Gastroesophageal sphincter (tissue), 4 donors: ENCODE measurements around the gene VAX1. TPM values are rescaled to one million over a fixed set of nuclear protein-coding genes. Genes with fewer than 3 reads are reported as not detected.

Source experiments
- ATAC-seq: fragments of 150-250 bp; one replicate; pipeline ENCODE4 v1.9.1; 2016; ENCODE audit warnings: mild to moderate bottlenecking, moderate library complexity
- H3K27ac ChIP-seq, 4 donors: fragments of 200-600 bp; sonication (generic) in 3 of 4; 1 replicate in 3 of 4; 2 replicates in 1 of 4; pipeline ENCODE4 v1.5.1; 2016 to 2019
- H3K27me3 ChIP-seq: fragments of 200-600 bp; sonication (generic); one replicate; pipeline ENCODE4 v1.5.1; 2019
- H3K36me3 ChIP-seq, 2 donors: fragments of 200-600 bp; sonication (generic); one replicate each; pipeline ENCODE4 v1.5.1; 2019; ENCODE audit warnings: control low read depth in 1 of 2
- H3K4me1 ChIP-seq, 3 donors: fragments of 200-600 bp; sonication (generic); 1 replicate in 2 of 3; 2 replicates in 1 of 3; pipeline ENCODE4 v1.5.1; 2016 to 2019; ENCODE audit warnings: control low read depth in 2 of 3
- H3K4me3 ChIP-seq, 2 donors: fragments of 200-600 bp; sonication (generic); one replicate each; pipeline ENCODE4 v1.5.1; 2019; ENCODE audit warnings: mild to moderate bottlenecking in 1 of 2, moderate library complexity in 1 of 2
- H3K9me3 ChIP-seq, 3 donors: fragments of 200-600 bp; sonication (generic); one replicate each; pipeline ENCODE4 v1.5.1; 2017 to 2019; ENCODE audit warnings: control low read depth in 2 of 3
- EP300 ChIP-seq: sonication (generic); formaldehyde crosslinking; IDR thresholded peaks from one replicate; pipeline ENCODE4 v1.6.1; 2017; ENCODE audit warnings: antibody characterized with exemption, mild to moderate bottlenecking
- POLR2A ChIP-seq, 2 donors: fragments of 450-650 bp; IDR thresholded peaks; one replicate each; pipeline ENCODE4 v1.6.1; 2017; ENCODE audit warnings: antibody characterized with exemption in 2 of 2, mild to moderate bottlenecking in 2 of 2, moderate library complexity in 1 of 2
- POLR2AphosphoS5 ChIP-seq: sonication (generic); formaldehyde crosslinking; IDR thresholded peaks from one replicate; pipeline ENCODE4 v1.6.1; 2017; ENCODE audit warnings: antibody characterized with exemption
- WGBS, 2 donors: methylation state at CpG; one replicate each; pipeline ENCODE4 v1.1.5; 2018; ENCODE audit warnings: low coverage in 1 of 2; 5-methylcytosine and 5-hydroxymethylcytosine counted together
- total RNA-seq, 4 donors: library from RNA; depleted of rRNA; stranded (reverse); fragments of >200 nt; gene quantifications; one replicate each; pipeline ENCODE4 v1.1.0, GENCODE V29; 2016
- TF ChIP-seq, protein P1 (sequence below), 4 experiments: fragments of 200-600 bp in 2 of 4; fragments of 450-650 bp in 2 of 4; sonication (generic) in 1 of 4; IDR thresholded peaks; one replicate each; pipeline ENCODE4 v1.5.1; 2017 to 2019; ENCODE audit warnings: antibody characterized with exemption in 4 of 4, mild to moderate bottlenecking in 2 of 4, moderate library complexity in 2 of 4

The VAX1 gene
- total RNA-seq, 4 donors from 2014 or later: not detected

DNA sequence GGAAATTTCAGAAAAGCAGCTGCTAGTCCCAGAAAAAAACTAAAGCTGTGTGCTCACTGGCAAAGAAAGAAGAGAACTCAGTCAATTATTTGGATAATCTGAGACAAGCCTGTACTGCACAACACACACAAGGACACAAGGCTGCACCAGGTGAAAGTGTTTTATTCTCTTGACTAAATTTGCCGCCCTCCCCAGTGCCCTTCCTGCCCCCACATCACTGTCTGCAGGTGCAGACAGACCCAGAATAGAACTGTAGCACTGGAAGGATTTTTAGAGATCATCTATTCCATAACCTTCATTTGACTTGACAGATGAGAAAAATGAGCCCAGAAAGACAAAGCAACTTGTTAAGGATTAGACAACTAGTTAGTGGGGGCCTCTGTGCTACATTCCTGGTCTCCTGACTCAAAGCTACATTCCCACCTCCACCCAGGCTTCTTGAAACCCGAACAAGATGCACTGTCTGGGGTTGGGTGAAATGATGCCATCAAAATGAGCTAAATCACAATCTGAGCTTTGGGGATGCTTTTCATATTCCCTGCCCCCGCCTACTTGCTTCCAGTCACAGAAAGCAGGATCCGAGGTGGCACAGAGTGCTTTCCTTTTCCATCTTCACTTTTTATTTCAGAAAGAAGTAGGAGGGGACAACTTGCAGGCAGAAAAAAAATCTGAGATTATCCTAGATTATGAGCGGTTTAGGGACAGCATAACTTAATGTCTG is 5.2 kb upstream of the VAX1 start:
- peaks cover 0 to 18% (median under 1%) of the 10 kb centered on the region in 3 donors for H3K4me1 ChIP-seq
- no peak for TF ChIP-seq POLR2AphosphoS5
- no peak for TF ChIP-seq POLR2A (IDR thresholded peaks at IDR 0.05)
- TF ChIP-seq, protein P1, sequence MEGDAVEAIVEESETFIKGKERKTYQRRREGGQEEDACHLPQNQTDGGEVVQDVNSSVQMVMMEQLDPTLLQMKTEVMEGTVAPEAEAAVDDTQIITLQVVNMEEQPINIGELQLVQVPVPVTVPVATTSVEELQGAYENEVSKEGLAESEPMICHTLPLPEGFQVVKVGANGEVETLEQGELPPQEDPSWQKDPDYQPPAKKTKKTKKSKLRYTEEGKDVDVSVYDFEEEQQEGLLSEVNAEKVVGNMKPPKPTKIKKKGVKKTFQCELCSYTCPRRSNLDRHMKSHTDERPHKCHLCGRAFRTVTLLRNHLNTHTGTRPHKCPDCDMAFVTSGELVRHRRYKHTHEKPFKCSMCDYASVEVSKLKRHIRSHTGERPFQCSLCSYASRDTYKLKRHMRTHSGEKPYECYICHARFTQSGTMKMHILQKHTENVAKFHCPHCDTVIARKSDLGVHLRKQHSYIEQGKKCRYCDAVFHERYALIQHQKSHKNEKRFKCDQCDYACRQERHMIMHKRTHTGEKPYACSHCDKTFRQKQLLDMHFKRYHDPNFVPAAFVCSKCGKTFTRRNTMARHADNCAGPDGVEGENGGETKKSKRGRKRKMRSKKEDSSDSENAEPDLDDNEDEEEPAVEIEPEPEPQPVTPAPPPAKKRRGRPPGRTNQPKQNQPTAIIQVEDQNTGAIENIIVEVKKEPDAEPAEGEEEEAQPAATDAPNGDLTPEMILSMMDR (IDR thresholded peaks at IDR 0.05): no peak
- TF ChIP-seq EP300: no peak

DNA sequence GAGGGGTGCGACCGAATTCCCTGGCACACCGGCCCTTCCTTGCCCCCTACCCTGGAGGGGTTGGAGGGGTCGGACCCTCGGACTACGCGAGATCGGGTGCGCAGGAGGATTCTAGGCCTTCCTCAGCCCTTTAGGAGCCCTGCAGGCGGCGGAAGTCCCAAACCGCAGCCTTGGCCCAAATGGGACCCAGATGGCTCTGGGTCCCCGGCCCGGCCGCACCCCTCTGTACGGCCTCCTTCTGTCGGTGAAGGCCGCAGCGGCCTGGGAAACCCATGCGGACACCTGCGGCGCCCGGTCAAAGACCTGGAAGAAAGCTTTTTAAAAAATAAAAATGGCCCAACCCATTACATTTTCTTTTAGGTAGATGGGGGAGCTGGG is 2.4 kb upstream of the VAX1 start:
- Histone ChIP-seq H3K9me3 (peaks cover 0 to 14% (median 0%) of the 10 kb centered on the region in 3 donors), H3K36me3 (no peaks in the 10 kb centered on the region), H3K27me3 (peaks cover 99% of the 10 kb centered on the region), H3K4me1 (peaks cover 0 to 36% (median 17%) of the 10 kb centered on the region in 3 donors), H3K27ac (no peak overlapping the region), H3K4me3 (no peak overlapping the region)
- TF ChIP-seq POLR2A (IDR thresholded peaks at IDR 0.05) (no peak), EP300 (no peak), POLR2AphosphoS5 (no peak)
- no CpG with 5 or more reads among the region's 23 CpGs for WGBS, 2 donors
- no peak for ATAC-seq

More for the DNA sequence above, 5.2 kb upstream of the VAX1 start:
- no peak for ATAC-seq
- H3K4me3 ChIP-seq: no peak overlapping the region
- peaks cover 98% of the 10 kb centered on the region for H3K27me3 ChIP-seq
- H3K9me3 ChIP-seq: peaks cover 0 to 17% (median 0%) of the 10 kb centered on the region in 3 donors
- WGBS, 2 donors: 49 to 57% methylated on average over 3 to 5 of the region's 5 CpGs
- H3K27ac ChIP-seq: no peak overlapping the region
- H3K36me3 ChIP-seq: no peaks in the 10 kb centered on the region

DNA sequence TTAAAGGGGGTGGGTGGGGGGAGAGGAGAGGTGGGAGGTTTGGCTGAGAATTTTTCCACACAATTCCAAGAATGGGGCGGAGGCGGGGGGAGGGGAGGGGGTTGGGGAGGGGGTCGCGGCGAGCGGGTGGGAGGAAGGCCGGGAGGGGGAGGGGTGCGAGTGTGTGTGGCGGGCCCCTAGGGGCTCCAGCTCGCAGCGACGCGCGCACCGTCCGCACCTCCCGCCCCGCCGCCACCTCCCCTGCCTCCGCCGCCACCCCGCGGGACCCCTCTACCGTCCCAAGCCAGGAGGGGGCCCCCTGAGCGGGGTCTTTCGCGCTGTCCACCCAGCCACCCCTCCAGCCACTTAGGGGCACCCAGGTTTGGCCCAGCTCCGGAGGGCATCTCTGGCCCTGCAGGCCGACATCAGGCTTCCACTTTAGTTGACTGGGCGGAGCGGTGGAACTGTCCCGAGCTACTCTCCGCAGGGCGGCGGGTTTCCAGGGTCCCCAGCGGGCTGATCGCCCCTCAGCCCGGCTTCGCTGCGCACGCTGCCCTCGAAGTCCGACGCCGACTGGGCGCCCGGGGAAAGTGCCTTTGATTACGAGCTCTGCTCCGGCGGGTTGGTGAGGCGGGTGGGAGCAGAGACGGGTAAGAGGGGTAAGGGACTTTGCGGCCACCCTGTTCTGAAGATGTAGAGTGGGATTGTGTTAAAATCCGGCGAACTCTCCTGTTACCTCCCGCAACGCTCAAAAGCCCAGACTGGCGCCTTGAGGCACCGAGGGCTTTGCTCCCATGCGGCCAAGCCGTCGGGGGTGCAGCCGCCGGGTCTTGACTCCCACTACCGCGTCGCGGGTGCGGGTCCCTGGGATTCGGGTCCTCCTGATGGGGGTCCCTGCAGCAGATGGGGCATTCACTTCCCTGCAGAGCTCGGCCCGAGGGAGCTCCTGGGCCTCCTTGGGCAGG is 1.8 kb upstream of the VAX1 start:
- ATAC-seq: no peak
- peaks cover 0 to 7% (median 0%) of the 10 kb centered on the region in 3 donors for H3K9me3 ChIP-seq
- peaks cover 99% of the 10 kb centered on the region for H3K27me3 ChIP-seq
- H3K4me3 ChIP-seq: no peak overlapping the region
- 4% methylated on average over 26 of the region's 72 CpGs; no CpG with 5 or more reads in 1 of the 2 donors for WGBS, 2 donors
- no peak for TF ChIP-seq EP300
- no peak overlapping the region for H3K27ac ChIP-seq
- no peaks in the 10 kb centered on the region for H3K36me3 ChIP-seq
- peaks cover 0 to 36% (median 17%) of the 10 kb centered on the region in 3 donors for H3K4me1 ChIP-seq

DNA sequence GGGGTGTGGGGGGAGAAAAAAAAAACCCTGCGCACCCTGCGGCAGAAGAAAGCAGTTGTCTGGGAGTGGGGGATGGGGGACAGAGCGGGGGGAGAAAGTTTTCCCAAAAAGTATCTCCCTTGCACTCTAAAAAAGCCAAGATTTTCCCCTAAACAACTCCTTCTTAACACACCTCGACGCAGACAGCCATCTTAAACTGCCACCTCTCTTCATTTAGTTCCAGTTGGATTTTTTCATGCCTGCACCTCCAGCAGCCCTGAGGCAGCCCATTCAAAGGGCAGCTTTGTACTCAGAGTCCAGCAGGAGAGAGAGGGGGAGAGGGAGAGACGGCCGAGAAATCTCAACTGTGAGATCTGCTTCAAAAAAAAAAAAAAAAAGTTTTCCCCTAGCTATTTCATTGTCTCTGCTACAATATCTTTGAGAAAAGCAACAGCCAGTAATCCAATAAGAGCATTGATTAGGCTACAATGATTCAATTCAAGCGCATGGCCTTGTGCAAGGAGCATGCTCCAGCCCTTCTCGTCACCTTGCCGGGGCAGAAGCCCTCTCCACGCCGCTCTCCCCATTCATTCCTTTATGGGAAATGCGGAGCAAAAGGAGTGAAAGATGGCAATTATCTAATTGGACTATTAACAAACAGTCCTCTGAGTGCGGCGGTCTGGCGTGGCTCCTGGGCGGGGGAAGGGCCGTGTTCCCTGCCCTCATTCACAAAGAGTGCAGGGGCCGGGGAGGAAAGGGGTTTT is 939 bp upstream of the VAX1 start:
- ATAC-seq: no peak
- H3K27me3 ChIP-seq: peaks cover 99% of the 10 kb centered on the region
- H3K27ac ChIP-seq: no peak overlapping the region
- H3K4me3 ChIP-seq: no peak overlapping the region
- peaks cover 0 to 43% (median 22%) of the 10 kb centered on the region in 3 donors for H3K4me1 ChIP-seq
- H3K36me3 ChIP-seq: no peaks in the 10 kb centered on the region
- H3K9me3 ChIP-seq: no peaks in the 10 kb centered on the region
- TF ChIP-seq, protein P1 (IDR thresholded peaks at IDR 0.05): no peak
- no peak for TF ChIP-seq POLR2A (IDR thresholded peaks at IDR 0.05)
- WGBS, 2 donors: 6 to 12% methylated on average over 10 to 12 of the region's 19 CpGs

DNA sequence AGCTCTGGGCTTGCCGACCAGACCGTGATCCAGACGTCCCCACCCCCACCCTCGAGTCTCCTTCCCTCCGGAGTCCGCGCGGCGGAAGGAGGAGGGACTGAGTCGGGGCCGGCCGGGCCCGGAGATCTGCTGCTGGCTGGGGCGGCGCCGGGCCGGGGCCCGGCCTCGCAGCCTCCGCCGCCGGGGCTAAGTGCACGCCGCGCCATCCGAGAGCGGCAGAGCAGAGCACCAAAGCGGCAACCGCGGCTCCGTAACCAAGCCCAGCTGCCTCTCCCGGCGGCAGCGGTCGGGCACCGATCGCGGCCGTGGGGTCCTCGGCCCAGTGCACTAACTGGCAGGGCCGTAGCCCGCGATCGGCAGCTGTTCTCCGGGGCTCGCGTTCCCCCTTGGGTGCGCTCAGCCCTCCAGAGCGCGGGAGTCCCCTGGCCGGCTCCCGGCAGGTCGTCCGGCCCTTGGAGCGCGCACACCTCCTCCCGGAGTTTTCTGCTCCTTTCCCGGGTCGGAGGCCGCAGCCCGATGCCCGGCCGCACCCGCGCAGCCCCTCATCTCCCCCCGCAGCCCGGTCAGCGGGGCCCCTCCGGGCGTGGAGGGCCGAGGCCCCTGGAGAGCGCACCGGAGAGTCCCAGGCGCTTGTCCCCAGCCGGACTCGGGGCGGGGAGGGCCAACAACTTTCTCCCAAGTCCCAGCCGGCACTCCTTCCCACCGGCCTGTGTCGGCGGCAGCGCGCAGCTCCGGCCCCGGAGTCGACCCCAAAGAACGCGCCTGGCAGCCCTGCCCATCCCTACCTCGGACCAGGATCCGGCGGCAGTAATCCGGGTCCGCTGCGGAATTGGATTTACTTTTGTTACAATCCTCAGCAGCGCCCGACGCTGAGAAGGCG is 799 bp downstream of the VAX1 start:
- Histone ChIP-seq H3K27me3 (peaks cover 100% of the 10 kb centered on the region), H3K27ac (no peak overlapping the region), H3K4me3 (peak overlapping the region in 1 of 2 donors; percentile 45), H3K36me3 (no peaks in the 10 kb centered on the region), H3K9me3 (no peaks in the 10 kb centered on the region), H3K4me1 (peaks cover 0 to 60% (median 37%) of the 10 kb centered on the region in 3 donors)
- 3% methylated on average over 6 of the region's 98 CpGs; no CpG with 5 or more reads in 1 of the 2 donors for WGBS, 2 donors
- TF ChIP-seq POLR2A (IDR thresholded peaks at IDR 0.05) (no peak), EP300 (no peak), POLR2AphosphoS5 (no peak)
- TF ChIP-seq, protein P1 (IDR thresholded peaks at IDR 0.05): no peak
- ATAC-seq: no peak
